HEK293T (cell line): ENCODE data around the gene NNT.
"Not testable (repeated sequence)": the region's sequence is repeated elsewhere in the genome, so short reads cannot be mapped to it uniquely, and the experiment has no call there.

Experiments
- BHLHE40 ChIP-seq: fragments of 450-650 bp; IDR thresholded peaks from 2 replicates; pipeline ENCODE4 v1.6.1; 2016; ENCODE audit warnings: mild to moderate bottlenecking, moderate library complexity, borderline replicate concordance
- FOXK2 ChIP-seq: fragments of 450-650 bp; IDR thresholded peaks from 2 replicates; pipeline ENCODE4 v1.6.1; 2016; ENCODE audit warnings: mild to moderate bottlenecking
- FOXM1 ChIP-seq: fragments of 450-650 bp; IDR thresholded peaks from 2 replicates; pipeline ENCODE4 v1.6.1; 2017; ENCODE audit warnings: mild to moderate bottlenecking, borderline replicate concordance
- HDGF ChIP-seq: fragments of 450-650 bp; IDR thresholded peaks from 2 replicates; pipeline ENCODE4 v1.6.1; 2017; ENCODE audit warnings: antibody characterized with exemption, borderline replicate concordance
- LEF1 ChIP-seq: fragments of 450-650 bp; IDR thresholded peaks from 2 replicates; pipeline ENCODE4 v1.6.1; 2017; ENCODE audit warnings: mild to moderate bottlenecking, borderline replicate concordance
- NFRKB ChIP-seq: fragments of 450-650 bp; IDR thresholded peaks from 2 replicates; pipeline ENCODE4 v1.6.1; 2016; ENCODE audit warnings: mild to moderate bottlenecking, moderate library complexity
- SUZ12 ChIP-seq: fragments of 450-650 bp; IDR thresholded peaks from 2 replicates; pipeline ENCODE4 v1.6.1; 2016; ENCODE audit warnings: mild to moderate bottlenecking

- not testable (repeated sequence) for TF ChIP-seq FOXM1, HDGF, LEF1, BHLHE40, FOXK2, SUZ12, NFRKB
Measured at GRCh38 chr5:43696444-43696843, 93.5 kb downstream of the NNT start.
